Measurements from ENCODE around the gene CDH13.

DNA sequence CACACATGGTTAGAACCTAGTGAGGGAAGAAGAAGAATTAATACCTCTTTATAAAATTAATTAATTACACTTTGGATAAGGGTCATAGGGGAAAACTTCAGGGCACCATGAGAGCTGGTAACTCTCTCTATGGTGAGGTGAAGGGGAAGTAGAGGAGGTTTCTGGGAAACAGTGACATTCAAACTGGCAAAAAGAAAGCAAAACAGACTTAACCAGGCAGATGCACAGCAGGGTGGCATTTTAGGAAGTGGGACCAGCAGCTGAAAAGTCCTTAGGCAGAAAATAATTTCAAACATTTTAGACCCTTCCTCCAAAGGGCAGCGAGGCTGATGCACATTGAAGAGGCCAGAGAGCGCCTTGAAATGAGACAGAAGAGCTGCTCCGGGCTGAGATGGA, 157.8 kb downstream of the CDH13 start:
- TF ChIP-seq CTCF (IDR thresholded peaks at IDR 0.05; ENCODE audit: low read depth, low read length, poor library complexity, severe bottlenecking): no peak
- TF ChIP-seq EZH2phosphoT487 (IDR thresholded peaks at IDR 0.05; ENCODE audit: borderline replicate concordance, low read length): no peak

Measured in DOHH2 (cell line).